H1 (cell line): Measurements from ENCODE around the gene SMG5. TPM values are rescaled to one million over a fixed set of nuclear protein-coding genes. Genes with fewer than 3 reads are reported as not detected.

Experiments
- ASH2L ChIP-seq: fragments of 200-600, 300-600 bp; sonication (generic); IDR thresholded peaks from one replicate; pipeline ENCODE4 v1.7.1; 2017; ENCODE audit warnings: low read length
- ATF2 ChIP-seq: IDR thresholded peaks from 2 replicates; pipeline ENCODE4 v1.6.1; 2012; ENCODE audit warnings: low read length, inconsistent platforms
- RFX5 ChIP-seq: IDR thresholded peaks from 2 replicates; pipeline ENCODE4 v1.6.1; 2011; ENCODE audit warnings: low read depth, low read length, improper control_type of control experiment, borderline replicate concordance
- polyA plus RNA-seq, 7 experiments: library from polyadenylated mRNA; depleted of rRNA in 3 of 7; stranded (reverse) in 5 of 7; unstranded in 2 of 7; fragments of >200 nt in 5 of 7; fragments of 200-250 nt in 2 of 7; gene quantifications; 1 replicate in 5 of 7; 2 replicates in 1 of 7; 4 replicates in 1 of 7; pipeline versions ENCODE4 v1.2.1 to v1.2.3, GENCODE V29; 2011 to 2013; ENCODE audit warnings: missing spikeins in 2 of 7, mixed read lengths in 2 of 7
- total RNA-seq: library from RNA; stranded (reverse); fragmentation: NEBNext Ultra II Directional; extraction: Animal tissue kit (Norgen Biotek cat#: 25700); gene quantifications from 2 replicates; pipeline ENCODE4 v1.2.1, GENCODE V29; 2021

The SMG5 gene
- total and polyA plus RNA-seq, 2 of the 8 experiments (the other 6 are each of a cell fraction or from before 2014, with no cell fraction given): 32.7 to 98.0 TPM

- TF ChIP-seq RFX5 (no peak), ATF2 (no peak), ASH2L (no peak)
Measured at GRCh38 chr1:156213644-156213966, 69.0 kb downstream of the SMG5 start (continued).
